ENCODE results near the gene RRBP1. TPM values are rescaled to one million over a fixed set of nuclear protein-coding genes. Genes with fewer than 3 reads are reported as not detected.

The RRBP1 gene
- total and polyA plus RNA-seq, 2 donors from 2014 or later = 83.4 to 231 TPM

GRCh38 chr20:17628101-17628841 is 53.8 kb downstream of the RRBP1 start:
- no peak overlapping the region for H3K27ac ChIP-seq (ENCODE audit: low read depth in 2 of 2, low read length in 2 of 2)
- no peaks in the 10 kb centered on the region for H3K4me1 ChIP-seq (ENCODE audit: control insufficient read depth in 2 of 3, insufficient read depth in 2 of 3, low read depth in 1 of 3, low read length in 3 of 3)
- DNase-seq = peak in 1 of 5 donors; percentile 67
- intact Hi-C loops (cut with DNase I) = no loop called here
- no peaks in the 10 kb centered on the region for H3K9me3 ChIP-seq (ENCODE audit: control insufficient read depth in 2 of 3, insufficient read depth in 1 of 3, low read length in 3 of 3)
- no peak overlapping the region for H3K4me3 ChIP-seq (ENCODE audit: low read length in 3 of 3)
- TF ChIP-seq, protein P1, sequence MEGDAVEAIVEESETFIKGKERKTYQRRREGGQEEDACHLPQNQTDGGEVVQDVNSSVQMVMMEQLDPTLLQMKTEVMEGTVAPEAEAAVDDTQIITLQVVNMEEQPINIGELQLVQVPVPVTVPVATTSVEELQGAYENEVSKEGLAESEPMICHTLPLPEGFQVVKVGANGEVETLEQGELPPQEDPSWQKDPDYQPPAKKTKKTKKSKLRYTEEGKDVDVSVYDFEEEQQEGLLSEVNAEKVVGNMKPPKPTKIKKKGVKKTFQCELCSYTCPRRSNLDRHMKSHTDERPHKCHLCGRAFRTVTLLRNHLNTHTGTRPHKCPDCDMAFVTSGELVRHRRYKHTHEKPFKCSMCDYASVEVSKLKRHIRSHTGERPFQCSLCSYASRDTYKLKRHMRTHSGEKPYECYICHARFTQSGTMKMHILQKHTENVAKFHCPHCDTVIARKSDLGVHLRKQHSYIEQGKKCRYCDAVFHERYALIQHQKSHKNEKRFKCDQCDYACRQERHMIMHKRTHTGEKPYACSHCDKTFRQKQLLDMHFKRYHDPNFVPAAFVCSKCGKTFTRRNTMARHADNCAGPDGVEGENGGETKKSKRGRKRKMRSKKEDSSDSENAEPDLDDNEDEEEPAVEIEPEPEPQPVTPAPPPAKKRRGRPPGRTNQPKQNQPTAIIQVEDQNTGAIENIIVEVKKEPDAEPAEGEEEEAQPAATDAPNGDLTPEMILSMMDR (IDR thresholded peaks at IDR 0.05; ENCODE audit: borderline replicate concordance, extremely low read depth, insufficient read depth) = no peak
- H3K36me3 ChIP-seq (ENCODE audit: control insufficient read depth in 2 of 3, insufficient read depth in 3 of 3, low read length in 3 of 3) = peaks cover 5 to 65% (median 40%) of the 10 kb centered on the region in 3 donors
- H3K27me3 ChIP-seq (ENCODE audit: control insufficient read depth, insufficient read depth, low read length) = no peaks in the 10 kb centered on the region
- FAIRE-seq = no peak
- no peak overlapping the region for H3K9ac ChIP-seq (ENCODE audit: low read length in 3 of 3)

DNA sequence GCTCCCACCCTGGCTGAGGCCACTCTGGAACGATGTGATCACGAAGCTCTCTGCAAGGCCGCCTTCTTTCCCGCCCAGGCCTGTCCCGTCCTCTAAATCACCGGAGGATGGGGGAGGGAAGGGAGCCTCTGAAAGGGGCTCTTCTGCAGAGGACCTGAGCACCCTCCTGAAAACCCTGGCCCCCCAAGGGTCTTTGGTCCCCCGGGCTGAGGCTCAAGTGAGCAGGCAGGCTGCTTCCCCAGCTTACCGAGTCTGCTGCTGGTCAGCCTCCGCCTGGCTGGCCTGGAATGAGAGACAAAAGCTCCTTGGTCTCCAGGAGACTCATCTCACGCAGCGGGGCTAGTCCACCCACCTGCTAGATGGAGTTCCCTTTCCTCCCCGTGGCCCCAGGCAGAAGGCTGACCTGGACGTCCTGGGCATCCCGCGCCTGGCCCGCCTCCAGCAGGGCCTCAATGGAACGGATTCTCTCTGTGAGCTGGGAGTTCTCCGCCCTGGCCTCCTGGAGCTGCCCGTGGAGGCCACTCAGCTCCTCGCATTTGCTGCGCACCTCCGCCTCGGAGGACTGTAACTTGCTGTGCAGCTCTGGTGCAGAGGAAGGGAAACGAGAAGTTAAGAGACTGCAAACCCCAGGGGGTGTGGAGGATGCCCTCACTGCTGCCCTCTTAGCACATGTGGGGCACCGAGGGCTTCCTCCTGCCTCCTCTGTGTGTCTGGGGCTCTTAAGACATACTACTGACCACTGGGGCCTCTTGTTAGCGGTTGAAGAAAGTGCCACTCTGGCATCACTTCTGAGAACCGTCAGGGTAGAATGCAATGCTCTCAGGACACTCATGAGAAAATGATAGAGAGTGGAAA is 54.7 kb downstream of the RRBP1 start:
- intact Hi-C loops (cut with DNase I) = no loop called here
- DNase-seq (peak in 1 of 5 donors; percentile 62), FAIRE-seq (no peak)
- Histone ChIP-seq H3K27ac (ENCODE audit: low read depth in 2 of 2, low read length in 2 of 2) (no peak overlapping the region), H3K27me3 (ENCODE audit: control insufficient read depth, insufficient read depth, low read length) (no peaks in the 10 kb centered on the region), H3K9ac (ENCODE audit: low read length in 3 of 3) (no peak overlapping the region), H3K4me3 (ENCODE audit: low read length in 3 of 3) (no peak overlapping the region), H3K4me1 (ENCODE audit: control insufficient read depth in 2 of 3, insufficient read depth in 2 of 3, low read depth in 1 of 3, low read length in 3 of 3) (no peaks in the 10 kb centered on the region), H3K9me3 (ENCODE audit: control insufficient read depth in 2 of 3, insufficient read depth in 1 of 3, low read length in 3 of 3) (no peaks in the 10 kb centered on the region), H3K36me3 (ENCODE audit: control insufficient read depth in 2 of 3, insufficient read depth in 3 of 3, low read length in 3 of 3) (peaks cover 3 to 60% (median 38%) of the 10 kb centered on the region in 3 donors)
- TF ChIP-seq, protein P1 (IDR thresholded peaks at IDR 0.05; ENCODE audit: borderline replicate concordance, extremely low read depth, insufficient read depth) = no peak

DNA sequence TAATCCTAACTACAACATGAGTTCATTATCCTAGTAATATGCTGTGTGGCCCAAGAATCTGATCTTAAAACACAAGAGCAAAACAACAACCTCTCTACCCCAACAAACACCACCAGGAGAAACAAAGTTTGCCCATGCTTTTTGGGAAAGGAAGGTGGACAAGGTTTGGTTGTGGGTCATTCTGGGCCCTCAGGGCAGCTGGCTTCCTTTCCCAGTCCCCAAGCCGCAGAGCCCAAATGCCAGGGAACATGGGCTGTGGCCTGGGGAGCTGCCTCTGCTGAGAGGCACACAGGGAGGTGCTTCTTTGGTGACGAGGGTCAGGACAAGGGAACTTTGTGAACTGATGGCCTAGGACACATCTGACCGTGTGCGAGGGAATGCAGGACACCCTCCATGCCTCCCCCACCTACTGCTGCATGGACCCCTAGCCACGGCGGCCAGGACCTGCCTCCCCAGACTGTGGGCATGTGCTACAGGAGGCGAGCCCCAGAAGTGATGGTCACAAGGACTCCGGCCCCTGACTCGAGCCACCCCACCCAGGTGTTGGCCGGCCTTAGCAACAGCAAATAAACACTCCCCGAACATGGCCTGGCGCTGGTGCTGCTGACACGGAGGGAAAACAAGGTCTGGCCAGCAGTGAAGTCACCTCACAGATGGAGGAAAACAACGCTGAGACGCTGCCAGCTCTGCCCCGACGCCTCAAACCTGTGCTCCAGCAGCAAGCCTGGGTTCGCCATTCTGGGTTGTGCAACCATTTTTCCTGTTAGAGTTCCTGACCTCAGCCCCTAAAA is 55.6 kb downstream of the RRBP1 start:
- peaks cover 3 to 62% (median 43%) of the 10 kb centered on the region in 3 donors for H3K36me3 ChIP-seq (ENCODE audit: control insufficient read depth in 2 of 3, insufficient read depth in 3 of 3, low read length in 3 of 3)
- TF ChIP-seq, protein P1 (IDR thresholded peaks at IDR 0.05; ENCODE audit: borderline replicate concordance, extremely low read depth, insufficient read depth) = no peak
- H3K9me3 ChIP-seq (ENCODE audit: control insufficient read depth in 2 of 3, insufficient read depth in 1 of 3, low read length in 3 of 3) = no peaks in the 10 kb centered on the region
- no peaks in the 10 kb centered on the region for H3K27me3 ChIP-seq (ENCODE audit: control insufficient read depth, insufficient read depth, low read length)
- DNase-seq (peak in 1 of 5 donors; percentile 69), FAIRE-seq (no peak)
- H3K27ac ChIP-seq (ENCODE audit: low read depth in 2 of 2, low read length in 2 of 2) = no peak overlapping the region
- intact Hi-C loops (cut with DNase I) = no loop called here
- H3K9ac ChIP-seq (ENCODE audit: low read length in 3 of 3) = no peak overlapping the region
- no peak overlapping the region for H3K4me3 ChIP-seq (ENCODE audit: low read length in 3 of 3)
- no peaks in the 10 kb centered on the region for H3K4me1 ChIP-seq (ENCODE audit: control insufficient read depth in 2 of 3, insufficient read depth in 2 of 3, low read depth in 1 of 3, low read length in 3 of 3)
